HG02571 (cell line): Measurements from ENCODE around the gene MAN2A1.
"Not testable (repeated sequence)": the region's sequence is repeated elsewhere in the genome, so short reads cannot be mapped to it uniquely, and the experiment has no call there.

ENCODE experiments used
- ATAC-seq: cut with Tn5 transposase; IDR thresholded peaks from one replicate; pipeline ENCODE4 v1.9.1; 2021; ENCODE audit warnings: mild to moderate bottlenecking, moderate library complexity; ENCODE audit not compliant: unreplicated experiment

Gene MAN2A1

GRCh38 chr5:109750463-109750862 lies 60.7 kb downstream of the MAN2A1 start:
- no peak for ATAC-seq

DNA sequence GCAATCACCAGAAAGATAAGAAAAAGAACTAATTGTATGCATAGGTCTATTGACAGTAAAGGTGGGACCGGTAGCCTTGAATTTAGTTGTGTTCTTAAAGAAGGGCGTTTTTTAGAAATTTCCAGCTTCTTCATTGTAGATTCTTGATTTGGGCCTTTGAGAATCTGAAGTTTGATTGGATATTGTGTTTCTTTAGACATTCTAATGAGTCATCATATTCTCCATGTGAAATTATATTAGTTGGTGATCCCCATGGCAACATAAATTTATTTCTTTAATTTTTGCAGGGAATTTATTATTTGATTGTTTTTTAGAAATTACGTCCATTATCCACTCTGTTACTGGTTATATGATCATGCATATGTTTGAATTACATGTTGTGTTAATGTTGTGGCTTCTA lies 63.6 kb downstream of the MAN2A1 start:
- no peak for ATAC-seq

GRCh38 chr5:109754319-109754718 lies 64.6 kb downstream of the MAN2A1 start:
- ATAC-seq = no peak

GRCh38 chr5:109755761-109756160 lies 66.0 kb downstream of the MAN2A1 start:
- ATAC-seq = no peak

DNA sequence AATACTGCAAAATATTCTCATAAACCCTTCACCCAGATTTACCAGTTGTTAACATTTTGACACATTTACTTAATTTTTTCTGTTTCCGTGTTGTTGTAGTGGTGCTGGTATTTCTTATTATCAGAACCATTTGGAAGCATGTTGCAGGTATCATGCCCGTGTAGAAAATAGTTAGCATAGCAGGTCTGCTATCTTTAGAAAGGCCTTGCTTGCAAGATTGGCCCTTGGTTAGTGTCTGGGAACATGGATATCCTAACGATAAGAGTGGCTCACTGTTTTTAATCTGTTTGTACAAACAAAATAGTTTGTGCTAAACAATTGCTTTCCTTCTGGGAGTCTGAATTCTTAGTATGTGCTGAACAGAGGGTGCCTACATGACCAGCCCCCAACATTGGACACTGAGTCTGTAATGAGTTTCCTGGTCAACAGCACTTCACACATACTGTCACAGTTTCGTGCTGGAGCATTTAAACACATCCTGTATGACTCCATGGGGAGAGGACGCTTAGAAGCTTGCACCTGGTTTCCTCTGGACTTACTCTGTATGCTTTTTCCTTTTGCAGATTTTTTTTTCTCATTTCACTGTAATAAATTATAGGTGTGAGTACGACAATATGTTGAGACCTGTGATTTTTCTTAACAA lies 66.9 kb downstream of the MAN2A1 start:
- ATAC-seq = no peak

DNA sequence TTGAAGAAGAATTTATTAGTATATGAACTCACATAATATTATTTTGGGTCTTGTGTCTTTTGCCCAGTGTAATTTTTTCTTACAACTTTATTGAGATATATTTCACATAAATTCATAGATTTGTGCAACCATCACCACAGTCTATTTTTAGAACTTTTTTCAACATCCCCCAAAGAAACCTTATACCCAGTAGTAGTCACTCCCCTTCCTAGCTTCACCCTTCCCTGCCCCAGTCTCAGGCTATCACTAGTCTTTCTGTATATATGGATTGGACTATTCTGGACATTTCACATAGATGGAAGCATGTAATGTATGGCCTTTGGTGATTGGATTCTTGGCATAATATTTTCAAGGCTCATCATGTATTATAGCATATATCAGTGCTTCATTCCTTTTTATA lies 67.8 kb downstream of the MAN2A1 start:
- no peak for ATAC-seq

DNA sequence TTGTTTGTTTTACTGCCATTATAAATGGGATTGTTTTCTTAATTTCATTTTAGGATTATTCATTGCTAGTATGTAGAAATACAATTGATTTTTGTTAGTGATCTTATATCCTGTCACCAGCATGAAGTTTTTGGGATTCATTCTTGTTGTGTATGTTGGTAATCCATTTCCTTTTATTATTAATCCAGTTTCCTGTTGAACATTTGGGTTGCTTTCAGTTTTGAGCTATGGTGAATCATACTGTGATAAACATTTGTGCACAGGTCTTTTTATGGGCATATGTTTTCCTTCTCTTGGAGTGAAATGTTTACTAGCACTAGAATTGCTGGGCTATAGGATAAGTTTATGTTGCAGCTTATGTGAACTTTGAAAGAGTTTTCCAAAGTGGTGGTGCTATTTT lies 69.6 kb downstream of the MAN2A1 start:
- no peak for ATAC-seq

- not testable (repeated sequence) for ATAC-seq
Observed at GRCh38 chr5:109760130-109760529, 70.4 kb downstream of the MAN2A1 start.

DNA sequence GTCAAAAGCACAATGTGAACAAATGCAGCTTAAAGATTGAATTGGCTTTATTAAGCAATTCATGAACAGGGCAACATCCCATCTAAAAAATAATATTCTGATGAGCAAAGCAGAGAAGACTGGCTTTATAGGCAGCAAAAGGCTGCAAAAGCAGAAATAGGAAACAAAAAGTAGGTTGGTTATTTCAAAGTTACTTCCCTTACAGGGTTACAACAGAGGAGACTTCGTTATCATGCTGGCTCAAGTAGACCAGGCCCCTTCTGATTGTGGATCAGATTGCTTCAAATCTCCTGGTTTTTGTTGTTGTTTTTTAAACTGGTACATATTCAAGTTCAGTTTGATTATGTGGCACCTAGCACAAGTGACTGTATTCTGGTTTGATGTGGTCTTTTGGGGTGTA lies 73.1 kb downstream of the MAN2A1 start:
- ATAC-seq = no peak

DNA sequence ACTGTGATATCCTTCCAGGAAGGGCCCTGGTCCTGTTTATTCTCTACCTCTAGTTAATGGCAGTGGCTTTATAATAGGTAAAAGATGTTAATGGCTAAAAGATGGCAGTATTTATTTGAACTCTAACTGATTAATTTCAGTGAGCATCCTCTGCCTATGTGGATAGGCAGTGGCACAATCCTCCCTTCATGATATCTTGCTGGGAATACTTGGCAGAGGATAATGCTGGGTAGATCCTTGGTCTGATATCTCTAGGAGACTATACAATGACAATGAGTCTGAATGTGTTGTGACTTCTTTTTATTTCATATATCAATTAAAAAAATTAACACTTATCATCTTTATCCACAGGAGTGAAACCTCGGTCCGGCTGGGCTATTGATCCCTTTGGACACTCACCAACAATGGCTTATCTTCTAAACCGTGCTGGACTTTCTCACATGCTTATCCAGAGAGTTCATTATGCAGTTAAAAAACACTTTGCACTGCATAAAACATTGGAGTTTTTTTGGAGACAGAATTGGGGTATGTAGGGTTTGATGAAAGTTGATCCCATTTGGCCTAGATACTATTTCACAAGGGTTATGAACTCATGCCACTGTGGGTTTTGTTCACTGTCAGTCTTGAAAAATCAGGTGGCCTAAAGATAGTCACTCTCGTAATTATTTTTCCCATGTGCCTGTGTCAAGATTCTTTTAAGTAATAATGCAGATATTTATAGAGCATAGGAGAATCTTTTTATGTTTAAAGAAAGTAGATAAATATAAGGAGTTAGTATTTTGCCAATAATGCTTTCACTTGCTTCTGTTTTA lies 77.7 kb downstream of the MAN2A1 start:
- no peak for ATAC-seq

- no peak for ATAC-seq
Observed at GRCh38 chr5:109767997-109768396, 78.3 kb downstream of the MAN2A1 start.

GRCh38 chr5:109769597-109770291 lies 80.0 kb downstream of the MAN2A1 start:
- no peak for ATAC-seq

- ATAC-seq = no peak
Observed at GRCh38 chr5:109775130-109775529, 85.4 kb downstream of the MAN2A1 start.

- no peak for ATAC-seq
Observed at GRCh38 chr5:109779036-109779735, 89.5 kb downstream of the MAN2A1 start.

DNA sequence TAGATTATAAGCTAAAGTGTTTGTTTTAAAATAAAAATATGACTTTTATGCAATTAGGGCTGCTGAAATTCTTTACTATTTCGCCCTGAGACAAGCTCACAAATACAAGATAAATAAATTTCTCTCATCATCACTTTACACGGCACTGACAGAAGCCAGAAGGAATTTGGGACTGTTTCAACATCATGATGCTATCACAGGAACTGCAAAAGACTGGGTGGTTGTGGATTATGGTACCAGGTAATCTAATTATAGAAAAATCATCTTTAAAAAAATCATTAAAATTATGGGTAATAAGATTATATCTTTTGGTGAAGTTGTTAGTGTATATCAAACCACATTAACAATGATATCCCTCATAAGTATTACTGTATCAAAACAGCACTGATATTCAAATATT lies 95.0 kb downstream of the MAN2A1 start:
- ATAC-seq = no peak

- ATAC-seq = no peak
Observed at GRCh38 chr5:109786206-109786855, 96.6 kb downstream of the MAN2A1 start.

GRCh38 chr5:109788596-109788995 lies 98.9 kb downstream of the MAN2A1 start:
- ATAC-seq = peak; percentile 98

DNA sequence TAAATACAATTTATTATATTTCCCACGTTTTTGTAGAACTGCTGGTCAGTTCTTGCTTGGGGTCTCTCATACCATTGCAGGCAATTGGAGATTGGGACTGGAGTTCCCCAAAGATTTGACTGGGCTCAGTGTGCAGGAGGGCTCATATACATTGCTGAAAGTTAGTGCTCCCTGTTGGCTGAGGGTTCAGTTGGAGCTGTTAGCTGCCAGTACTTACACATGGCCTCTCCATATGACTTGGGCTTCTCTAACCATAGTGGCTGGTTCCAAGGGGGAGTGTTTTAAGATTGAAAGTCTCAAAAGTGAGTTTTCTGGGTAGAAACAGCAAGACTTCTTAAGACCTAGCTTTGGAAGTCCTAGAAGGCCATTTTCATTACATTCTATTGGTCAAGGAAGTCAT lies 102.9 kb downstream of the MAN2A1 start:
- ATAC-seq = no peak

GRCh38 chr5:109803854-109804253 lies 114.1 kb downstream of the MAN2A1 start:
- ATAC-seq = no peak

- no peak for ATAC-seq
Observed at GRCh38 chr5:109805472-109805871, 115.7 kb downstream of the MAN2A1 start.

DNA sequence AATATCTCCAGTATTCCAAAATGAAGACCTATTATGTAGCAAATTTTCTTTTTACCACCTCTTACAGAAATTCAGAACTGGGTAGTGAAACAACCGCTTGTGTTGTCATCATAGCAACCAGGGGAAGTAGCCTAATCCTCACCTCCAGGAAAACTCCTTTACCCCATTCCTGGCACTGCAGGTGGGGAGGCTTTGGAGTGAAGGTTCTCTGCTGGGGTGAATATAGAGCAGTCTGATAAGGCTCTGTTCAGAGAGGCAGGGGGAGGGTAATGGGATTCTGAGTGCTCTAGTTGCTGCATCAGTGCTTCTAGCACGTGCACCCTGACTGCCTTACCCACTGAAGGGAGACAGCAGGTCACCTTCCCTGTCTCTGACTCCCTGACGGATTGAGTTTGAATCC lies 116.2 kb downstream of the MAN2A1 start:
- ATAC-seq = no peak
